Vagina (tissue), 2 donors: Measurements from ENCODE around the gene WWC2. TPM values are rescaled to one million over a fixed set of nuclear protein-coding genes. Genes with fewer than 3 reads are reported as not detected.

Experiments used
- DNase-seq, 2 donors: peaks; one replicate each; pipeline ENCODE4 v3.0.0-alpha.2; 2017; ENCODE audit errors: extremely low spot score in 2 of 2
- H3K27ac ChIP-seq: fragments of 200-600 bp; sonication (generic); one replicate; pipeline ENCODE4 v1.5.1; 2019
- H3K27me3 ChIP-seq: fragments of 200-600 bp; sonication (generic); one replicate; pipeline ENCODE4 v1.5.1; 2019
- H3K36me3 ChIP-seq, 2 donors: fragments of 200-600 bp; sonication (generic); one replicate each; pipeline ENCODE4 v1.5.1; 2017 to 2019
- H3K4me1 ChIP-seq: fragments of 200-600 bp; sonication (generic); one replicate; pipeline ENCODE4 v1.5.1; 2019
- H3K4me3 ChIP-seq, 2 donors: fragments of 200-600 bp; sonication (generic); 1 replicate in 1 of 2; 2 replicates in 1 of 2; pipeline ENCODE4 v1.5.1; 2016 to 2019
- H3K9me3 ChIP-seq: fragments of 200-600 bp; sonication (generic); one replicate; pipeline ENCODE4 v1.5.1; 2019
- POLR2A ChIP-seq, 2 donors: fragments of 450-650 bp; IDR thresholded peaks; one replicate each; pipeline ENCODE4 v1.6.1; 2017; ENCODE audit warnings: antibody characterized with exemption in 2 of 2, mild to moderate bottlenecking in 2 of 2, moderate library complexity in 2 of 2
- POLR2AphosphoS5 ChIP-seq, 2 donors: sonication (generic); formaldehyde crosslinking; IDR thresholded peaks; one replicate each; pipeline ENCODE4 v1.9.0; 2017; ENCODE audit warnings: antibody characterized with exemption in 2 of 2, mild to moderate bottlenecking in 2 of 2, low read depth in 1 of 2; ENCODE audit not compliant: insufficient read depth in 1 of 2
- intact Hi-C: fragments of 100-400 bp; cut with DNase I; formaldehyde crosslinking; loops from one replicate; pipeline ENCODE4 v1.15.1; 2023
- total RNA-seq: library from RNA; depleted of rRNA; stranded (reverse); fragments of >200 nt; gene quantifications from one replicate; pipeline ENCODE4 v1.2.3, GENCODE V29; 2016
- TF ChIP-seq, protein P1 (sequence below), 3 experiments: fragments of 450-650 bp in 2 of 3; fragments of 200-600 bp in 1 of 3; sonication (generic) in 1 of 3; IDR thresholded peaks; one replicate each; pipeline ENCODE4 v1.5.1; 2017 to 2019; ENCODE audit warnings: antibody characterized with exemption in 3 of 3, mild to moderate bottlenecking in 2 of 3, moderate library complexity in 2 of 3

The WWC2 gene
- total RNA-seq, 1 donor from 2014 or later, result 24.3 TPM

DNA sequence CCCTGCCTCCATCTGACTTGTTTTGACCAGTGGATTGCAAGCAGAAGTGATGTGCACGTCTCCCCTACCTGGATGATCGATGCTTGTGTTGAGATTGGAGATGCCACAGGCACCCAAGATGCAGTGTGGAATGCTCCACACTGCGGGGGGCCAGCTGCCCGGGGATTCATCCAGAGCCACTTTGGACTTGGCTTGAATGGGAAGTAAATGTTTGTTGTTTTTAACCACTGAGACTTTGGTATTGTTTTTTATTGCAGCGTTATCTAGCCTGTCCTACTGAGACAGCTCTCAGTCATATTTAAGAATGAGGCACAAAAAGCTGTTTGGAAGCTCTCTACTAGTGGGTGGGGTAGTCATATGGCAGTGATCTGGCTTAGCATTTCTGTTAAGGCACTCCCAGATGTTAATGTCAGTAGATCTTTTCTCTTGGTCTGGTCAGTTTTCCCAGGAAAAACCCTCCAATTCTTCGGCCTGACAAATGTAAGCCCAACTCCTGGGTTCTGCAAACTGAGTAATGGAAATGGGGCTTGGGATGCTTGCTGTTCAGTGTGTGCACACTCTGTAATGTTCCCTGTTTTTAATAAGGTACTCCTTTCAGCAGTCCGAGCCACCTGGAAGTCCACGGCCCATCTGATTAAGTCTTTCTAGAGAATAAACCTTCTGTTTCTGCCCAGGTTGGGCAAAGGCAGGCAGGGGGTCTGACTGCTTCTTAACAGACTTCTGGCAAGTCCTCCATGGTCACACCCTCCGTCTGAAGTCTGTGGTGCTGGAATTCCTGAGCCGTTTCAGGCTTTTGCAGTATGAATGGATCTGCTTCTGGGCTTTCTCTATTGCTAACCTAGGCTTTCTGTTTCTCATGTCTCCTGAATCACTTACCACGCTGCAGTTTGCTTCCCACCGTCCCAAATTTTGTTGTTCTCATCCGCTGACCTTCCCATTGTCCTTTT, 74.8 kb downstream of the WWC2 start:
- Histone ChIP-seq H3K4me3 (no peak overlapping the region), H3K27me3 (no peaks in the 10 kb centered on the region), H3K36me3 (no peaks in the 10 kb centered on the region), H3K9me3 (no peaks in the 10 kb centered on the region), H3K4me1 (peaks cover 24% of the 10 kb centered on the region), H3K27ac (no peak overlapping the region)
- TF ChIP-seq POLR2A (IDR thresholded peaks at IDR 0.05), result no peak
- TF ChIP-seq, protein P1, sequence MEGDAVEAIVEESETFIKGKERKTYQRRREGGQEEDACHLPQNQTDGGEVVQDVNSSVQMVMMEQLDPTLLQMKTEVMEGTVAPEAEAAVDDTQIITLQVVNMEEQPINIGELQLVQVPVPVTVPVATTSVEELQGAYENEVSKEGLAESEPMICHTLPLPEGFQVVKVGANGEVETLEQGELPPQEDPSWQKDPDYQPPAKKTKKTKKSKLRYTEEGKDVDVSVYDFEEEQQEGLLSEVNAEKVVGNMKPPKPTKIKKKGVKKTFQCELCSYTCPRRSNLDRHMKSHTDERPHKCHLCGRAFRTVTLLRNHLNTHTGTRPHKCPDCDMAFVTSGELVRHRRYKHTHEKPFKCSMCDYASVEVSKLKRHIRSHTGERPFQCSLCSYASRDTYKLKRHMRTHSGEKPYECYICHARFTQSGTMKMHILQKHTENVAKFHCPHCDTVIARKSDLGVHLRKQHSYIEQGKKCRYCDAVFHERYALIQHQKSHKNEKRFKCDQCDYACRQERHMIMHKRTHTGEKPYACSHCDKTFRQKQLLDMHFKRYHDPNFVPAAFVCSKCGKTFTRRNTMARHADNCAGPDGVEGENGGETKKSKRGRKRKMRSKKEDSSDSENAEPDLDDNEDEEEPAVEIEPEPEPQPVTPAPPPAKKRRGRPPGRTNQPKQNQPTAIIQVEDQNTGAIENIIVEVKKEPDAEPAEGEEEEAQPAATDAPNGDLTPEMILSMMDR (IDR thresholded peaks at IDR 0.05), result no peak
- TF ChIP-seq POLR2AphosphoS5 (IDR thresholded peaks at IDR 0.05; ENCODE audit: insufficient read depth in 1 of 2, low read depth in 1 of 2), result no peak
- intact Hi-C loops, result no loop called here
- no peak for DNase-seq

DNA sequence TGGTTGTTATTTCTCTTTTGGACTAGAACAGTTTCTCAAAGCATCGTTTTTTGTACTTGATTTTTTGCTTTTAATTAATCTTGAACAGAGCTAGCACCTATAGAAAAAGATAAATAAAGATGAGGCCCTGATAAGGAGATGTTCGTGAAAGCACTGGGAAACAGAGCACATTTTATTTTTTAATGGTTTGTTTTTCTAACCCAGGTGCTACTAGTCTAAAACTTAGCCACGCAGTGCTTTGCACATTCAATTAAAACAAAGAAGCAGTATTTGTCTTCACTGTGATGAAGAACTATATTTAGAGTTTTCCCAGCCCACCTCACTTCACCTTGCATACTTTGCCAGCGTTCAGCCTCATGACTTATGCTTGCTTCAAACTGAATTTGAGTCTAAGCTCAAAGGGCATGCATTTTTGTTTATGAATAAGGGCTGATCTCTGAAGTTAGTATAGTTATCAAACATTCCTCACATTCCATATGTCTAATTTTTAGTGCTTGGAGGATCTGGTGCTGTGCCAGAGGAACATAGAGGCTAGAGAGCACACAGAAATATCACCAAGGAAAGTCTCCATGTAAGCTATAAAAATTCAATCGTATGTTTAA, 76.7 kb downstream of the WWC2 start:
- Histone ChIP-seq H3K27me3 (no peaks in the 10 kb centered on the region), H3K36me3 (no peaks in the 10 kb centered on the region), H3K4me1 (peaks cover 17% of the 10 kb centered on the region), H3K27ac (no peak overlapping the region), H3K9me3 (no peaks in the 10 kb centered on the region), H3K4me3 (no peak overlapping the region)
- no peak for DNase-seq
- no peak for TF ChIP-seq POLR2AphosphoS5 (IDR thresholded peaks at IDR 0.05; ENCODE audit: insufficient read depth in 1 of 2, low read depth in 1 of 2)
- TF ChIP-seq, protein P1 (IDR thresholded peaks at IDR 0.05), result no peak
- TF ChIP-seq POLR2A (IDR thresholded peaks at IDR 0.05), result no peak
- intact Hi-C loops, result no loop called here

DNA sequence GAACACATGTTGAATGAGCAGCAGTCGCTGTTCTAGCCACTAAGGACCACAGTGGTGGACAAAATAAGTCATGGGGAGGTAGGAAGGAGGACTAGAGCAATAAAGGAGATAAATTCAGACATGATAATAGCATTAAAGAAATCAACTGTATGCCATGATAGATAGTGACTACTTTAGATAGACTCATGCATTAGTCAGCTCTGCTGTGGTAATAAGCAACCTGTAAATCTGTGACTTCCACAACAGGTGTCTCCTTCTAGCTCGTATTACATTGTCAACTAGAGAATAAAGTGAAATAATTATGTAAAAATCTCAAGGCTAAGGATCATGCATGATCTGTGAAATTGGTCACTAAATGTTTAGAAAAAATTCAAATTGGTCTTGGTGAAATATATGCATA, 77.9 kb downstream of the WWC2 start:
- H3K9me3 ChIP-seq, result no peaks in the 10 kb centered on the region

DNA sequence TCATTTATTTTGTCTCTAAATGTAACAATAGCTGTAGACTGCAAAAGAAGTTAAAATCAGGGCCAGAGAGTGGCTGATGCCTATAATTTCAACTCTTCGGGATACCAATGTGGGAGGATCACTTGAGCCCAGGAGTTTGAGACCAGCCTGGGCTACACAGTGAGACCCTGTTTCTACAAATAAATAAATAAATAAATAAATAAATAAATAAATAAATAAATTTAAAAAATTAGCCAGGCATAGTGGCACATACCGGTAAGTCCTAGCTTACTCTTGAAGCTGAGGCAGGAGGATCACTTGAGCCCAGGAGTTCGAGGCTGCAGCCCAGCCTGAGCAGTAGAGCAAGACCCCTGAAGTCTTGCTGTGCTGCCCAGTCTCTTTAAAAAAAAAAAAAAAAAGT, 79.1 kb downstream of the WWC2 start:
- intact Hi-C loops, result no loop called here
- H3K4me3 ChIP-seq, result no peak overlapping the region
- no peaks in the 10 kb centered on the region for H3K36me3 ChIP-seq
- peaks cover 17% of the 10 kb centered on the region for H3K4me1 ChIP-seq
- TF ChIP-seq, protein P1 (IDR thresholded peaks at IDR 0.05), result no peak
- no peak for TF ChIP-seq POLR2AphosphoS5 (IDR thresholded peaks at IDR 0.05; ENCODE audit: insufficient read depth in 1 of 2, low read depth in 1 of 2)
- TF ChIP-seq POLR2A (IDR thresholded peaks at IDR 0.05), result no peak
- H3K27me3 ChIP-seq, result no peaks in the 10 kb centered on the region
- no peaks in the 10 kb centered on the region for H3K9me3 ChIP-seq
- H3K27ac ChIP-seq, result no peak overlapping the region
- DNase-seq, result no peak

More for the DNA sequence above, 77.9 kb downstream of the WWC2 start:
- H3K27me3 ChIP-seq, result no peaks in the 10 kb centered on the region
- no peak overlapping the region for H3K27ac ChIP-seq
- no peak for DNase-seq
- intact Hi-C loops, result no loop called here
- H3K36me3 ChIP-seq, result no peaks in the 10 kb centered on the region
- H3K4me1 ChIP-seq, result peaks cover 17% of the 10 kb centered on the region
- TF ChIP-seq POLR2AphosphoS5 (IDR thresholded peaks at IDR 0.05; ENCODE audit: insufficient read depth in 1 of 2, low read depth in 1 of 2), result no peak
- no peak overlapping the region for H3K4me3 ChIP-seq

DNA sequence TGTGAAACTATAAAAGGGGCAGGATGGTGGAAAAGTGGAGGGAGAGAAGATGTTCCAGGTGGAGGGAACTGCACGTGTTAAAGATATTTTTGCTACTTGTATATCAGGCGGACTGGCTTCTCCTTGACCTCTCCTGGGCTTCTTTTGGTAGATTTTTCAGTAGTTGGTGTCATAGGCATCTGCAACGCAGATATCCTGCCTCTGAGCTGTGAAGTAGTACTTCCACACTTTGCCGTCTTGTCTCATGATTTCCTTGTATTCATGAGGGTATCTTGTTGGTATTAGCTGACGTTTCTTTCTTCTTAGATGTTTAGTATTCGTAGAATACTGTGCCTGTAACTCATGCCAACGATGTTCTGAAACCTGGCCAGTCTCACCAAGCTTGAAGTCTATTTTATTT, 81.0 kb downstream of the WWC2 start:
- H3K4me3 ChIP-seq, result no peak overlapping the region
- H3K27ac ChIP-seq, result no peak overlapping the region
- peaks cover 5% of the 10 kb centered on the region for H3K4me1 ChIP-seq
- no peaks in the 10 kb centered on the region for H3K36me3 ChIP-seq
- H3K27me3 ChIP-seq, result no peaks in the 10 kb centered on the region
- H3K9me3 ChIP-seq, result no peaks in the 10 kb centered on the region
- no peak for DNase-seq
- TF ChIP-seq, protein P1 (IDR thresholded peaks at IDR 0.05), result no peak
- no peak for TF ChIP-seq POLR2AphosphoS5 (IDR thresholded peaks at IDR 0.05; ENCODE audit: insufficient read depth in 1 of 2, low read depth in 1 of 2)
- TF ChIP-seq POLR2A (IDR thresholded peaks at IDR 0.05), result no peak
- intact Hi-C loops, result no loop called here
